ENCODE measurements around the gene LAMA5. TPM values are rescaled to one million over a fixed set of nuclear protein-coding genes. Genes with fewer than 3 reads are reported as not detected.

The LAMA5 gene
- total RNA-seq, 8 experiments from 2014 or later: 9.7 to 45.4 (median 24.9) TPM

DNA sequence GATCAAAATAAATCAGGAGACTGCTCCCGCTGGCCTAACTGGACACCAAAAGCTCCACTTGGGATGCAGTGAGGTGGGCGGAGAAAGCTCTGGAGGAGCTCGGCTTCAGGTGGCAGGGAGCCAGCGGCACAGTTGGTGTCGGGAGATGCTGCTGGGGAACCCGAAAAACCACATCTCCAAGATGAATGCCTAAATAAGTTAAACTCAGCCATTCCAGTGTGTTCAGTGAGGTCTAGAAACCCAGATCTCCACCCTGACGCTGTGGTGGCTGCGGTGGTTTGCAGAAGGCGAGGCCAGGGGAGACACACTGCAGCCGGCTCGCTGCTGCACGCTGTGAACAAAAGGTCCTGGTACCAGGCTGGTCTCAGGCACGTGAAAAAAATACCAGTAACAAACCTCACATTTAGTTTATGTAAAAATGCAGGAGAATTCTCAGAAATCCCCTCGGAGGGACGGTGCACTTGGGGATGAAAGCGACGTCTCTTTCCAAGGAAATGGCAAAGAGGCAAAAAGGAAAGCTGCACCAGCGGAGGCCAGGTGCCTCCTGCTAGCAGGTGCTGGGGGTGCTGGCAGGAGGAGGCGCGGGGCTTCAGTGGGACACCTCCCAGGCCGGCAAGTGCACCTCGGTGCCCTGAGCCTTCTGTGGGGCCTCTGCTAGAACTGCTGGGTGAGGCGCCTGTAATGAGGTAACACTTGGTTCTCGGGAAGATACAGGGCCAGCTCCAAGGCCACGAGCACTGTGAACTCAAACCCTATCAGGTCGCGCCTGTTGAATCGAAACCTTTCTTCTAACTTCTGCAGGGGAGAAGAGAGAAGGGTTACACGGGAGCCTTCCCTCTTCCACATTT is 23.4 kb upstream of the LAMA5 start:
- in situ Hi-C loops (cut with MboI; ENCODE audit: low pct_unique_long_range_greater_than_20kb in 2 of 9, low sequenced_read_pairs in 9 of 9, unreplicated experiment in 9 of 9): loop anchor here in 2 of 9 experiments (25.0 kb wide), 2 partner anchors 103 to 203 kb away; partner anchors contain the start of gene MTG2 (in 1 of the 2)
- H3K4me3 ChIP-seq: no peak overlapping the region
- H3K4me1 ChIP-seq (replicated peaks in 1 of 2): peaks cover 4 to 10% of the 10 kb centered on the region in 2 donors
- H3K27ac ChIP-seq: no peak overlapping the region
- no peak for ATAC-seq (replicated peaks in 6 of 8)
- WGBS, 10 experiments: 67 to 100% (median 86%) methylated on average over 2 to 22 of the region's 29 CpGs

DNA sequence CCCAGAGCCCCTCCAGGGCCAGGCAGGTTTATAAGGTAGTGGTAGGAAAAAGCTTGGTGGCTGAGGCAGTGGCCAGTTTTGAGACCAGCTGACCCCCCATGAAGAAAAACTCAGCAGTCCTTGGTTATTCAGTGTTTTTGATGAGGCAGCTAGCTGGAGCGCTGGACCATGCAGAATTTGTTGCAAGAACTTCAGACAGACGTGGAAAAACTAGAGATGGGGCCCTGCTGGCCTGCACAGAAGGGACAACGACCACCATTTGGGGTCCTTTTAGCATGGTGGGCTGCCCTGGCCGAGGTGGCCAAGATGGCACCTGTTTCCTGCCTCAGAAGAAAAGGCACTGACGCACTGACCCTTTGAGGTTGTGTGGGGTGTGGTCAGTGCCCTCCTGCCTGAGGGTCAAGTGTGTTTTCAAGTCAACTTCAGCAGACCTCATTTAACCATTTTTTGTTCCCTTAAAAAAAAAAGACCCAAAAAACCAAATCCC is 22.5 kb upstream of the LAMA5 start:
- Histone ChIP-seq H3K27ac (no peak overlapping the region), H3K4me3 (no peak overlapping the region), H3K4me1 (replicated peaks in 1 of 2) (peaks cover 9 to 15% of the 10 kb centered on the region in 2 donors)
- in situ Hi-C loops (cut with MboI; ENCODE audit: low pct_unique_long_range_greater_than_20kb in 2 of 9, low sequenced_read_pairs in 9 of 9, unreplicated experiment in 9 of 9): loop anchor here in 3 of 9 experiments (10.0 to 25.0 kb wide), 3 partner anchors 85 to 202 kb away; partner anchors contain the start of genes ADRM1 (in 1 of the 3) and MTG2 (in 1 of the 3)
- WGBS, 10 experiments: 49 to 100% (median 75%) methylated on average over 1 to 4 of the region's 5 CpGs; no CpG with 5 or more reads in 4 of the 10 experiments
- no peak for ATAC-seq (replicated peaks in 6 of 8)

GRCh38 chr20:62388839-62389600 is 21.9 kb upstream of the LAMA5 start:
- in situ Hi-C loops (cut with MboI; ENCODE audit: low pct_unique_long_range_greater_than_20kb in 2 of 9, low sequenced_read_pairs in 9 of 9, unreplicated experiment in 9 of 9): loop anchor here in 3 of 9 experiments (10.0 to 25.0 kb wide), 3 partner anchors 84 to 202 kb away; partner anchors contain the start of genes ADRM1 (in 1 of the 3) and MTG2 (in 1 of the 3)
- no peak for ATAC-seq (replicated peaks in 6 of 8)
- WGBS, 10 experiments: 20 to 100% (median 88%) methylated on average over 1 to 9 of the region's 11 CpGs; no CpG with 5 or more reads in 2 of the 10 experiments
- Histone ChIP-seq H3K4me3 (peak overlapping the region in 1 of 5 donors; percentile 79), H3K27ac (no peak overlapping the region), H3K4me1 (replicated peaks in 1 of 2) (peaks cover 9 to 15% of the 10 kb centered on the region in 2 donors)

GRCh38 chr20:62387933-62388635 is 21.0 kb upstream of the LAMA5 start:
- Histone ChIP-seq H3K4me1 (replicated peaks in 1 of 2) (peaks cover 9 to 15% of the 10 kb centered on the region in 2 donors), H3K4me3 (peak overlapping the region; percentile 79 to 97 (median 87)), H3K27ac (peak overlapping the region in 1 of 2 donors; percentile 91)
- ATAC-seq (replicated peaks in 6 of 8): no peak
- 18 to 100% (median 84%) methylated on average over 1 to 12 of the region's 20 CpGs for WGBS, 10 experiments
- in situ Hi-C loops (cut with MboI; ENCODE audit: low pct_unique_long_range_greater_than_20kb in 2 of 9, low sequenced_read_pairs in 9 of 9, unreplicated experiment in 9 of 9): loop anchor here in 3 of 9 experiments (10.0 to 25.0 kb wide), 3 partner anchors 83 to 201 kb away; partner anchors contain the start of genes ADRM1 (in 1 of the 3) and MTG2 (in 1 of the 3)

- Histone ChIP-seq H3K4me3 (peak overlapping the region; percentile 79 to 97 (median 87)), H3K27ac (peak overlapping the region; percentile 91 to 92), H3K4me1 (replicated peaks in 1 of 2) (peaks cover 11 to 15% of the 10 kb centered on the region in 2 donors)
- 0 to 25% (median 6%) methylated on average over 1 to 7 of the region's 47 CpGs; no CpG with 5 or more reads in 7 of the 10 experiments for WGBS, 10 experiments
- in situ Hi-C loops (cut with MboI; ENCODE audit: low pct_unique_long_range_greater_than_20kb in 2 of 9, low sequenced_read_pairs in 9 of 9, unreplicated experiment in 9 of 9): loop anchor here in 3 of 9 experiments (10.0 to 25.0 kb wide), 3 partner anchors 83 to 200 kb away; partner anchors contain the start of genes ADRM1 (in 1 of the 3) and MTG2 (in 1 of the 3)
- ATAC-seq (replicated peaks in 6 of 8): peak in 2 of 8 experiments; percentile 10 to 11
Measured at GRCh38 chr20:62387219-62387913, 20.3 kb upstream of the LAMA5 start.

DNA sequence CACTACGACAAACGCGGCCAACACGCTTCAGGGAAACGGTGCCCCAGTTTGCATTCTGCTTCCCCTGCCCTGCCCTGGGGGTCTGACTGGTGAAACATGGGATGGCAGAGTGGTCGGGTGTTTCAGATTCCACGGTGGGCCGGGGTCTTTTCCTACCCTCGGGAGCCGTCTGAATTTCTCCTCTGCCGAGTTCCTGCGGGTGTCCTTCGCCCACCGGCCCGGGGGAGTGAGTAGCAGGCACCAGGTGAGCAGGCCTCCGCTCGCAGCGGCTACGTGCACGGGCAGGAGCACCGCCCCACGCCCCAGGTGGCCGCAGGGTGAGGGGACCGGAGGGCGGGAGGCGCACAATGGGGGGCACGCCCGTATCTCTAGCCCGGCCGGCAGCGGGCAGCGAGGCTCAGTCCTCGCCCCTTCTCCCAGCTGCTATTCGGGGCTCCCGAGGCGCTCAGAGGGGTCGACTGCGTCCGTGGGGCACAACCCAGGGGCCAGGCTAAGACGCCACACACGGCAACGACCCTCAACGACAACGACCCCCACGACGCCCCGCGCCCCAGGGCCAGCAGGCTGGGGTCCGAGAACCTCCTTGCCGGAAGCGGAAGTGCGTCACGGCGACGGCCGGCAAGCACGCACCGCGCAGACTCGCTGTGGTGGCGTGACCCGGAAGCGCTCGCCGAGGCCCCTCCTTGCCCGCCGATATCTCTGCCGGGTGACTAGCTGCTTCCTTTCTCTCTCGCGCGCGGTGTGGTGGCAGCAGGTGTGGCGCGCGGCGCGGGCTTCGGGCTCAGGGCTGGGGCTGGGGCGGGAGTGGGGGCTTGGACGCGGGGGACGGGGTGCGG is 19.5 kb upstream of the LAMA5 start, which contains the start of gene RPS21:
Gene RPS21, plus strand, starts transcription at position 721 of the 836 bp plus-strand sequence. CDS start 236 bp downstream, outside the sequence.
- peak; percentile 75 to 89 (median 85) for ATAC-seq (replicated peaks in 6 of 8)
- Histone ChIP-seq H3K27ac (peak within 1 kb of the TSS; percentile 91 to 92), H3K4me1 (replicated peaks in 1 of 2) (peaks cover 11 to 15% of the 10 kb centered on the region in 2 donors), H3K4me3 (peak within 1 kb of the TSS; percentile 79 to 97 (median 87))
- in situ Hi-C loops (cut with MboI; ENCODE audit: low pct_unique_long_range_greater_than_20kb in 2 of 9, low sequenced_read_pairs in 9 of 9, unreplicated experiment in 9 of 9): loop anchor here in 3 of 9 experiments (10.0 to 25.0 kb wide), 3 partner anchors 82 to 199 kb away; partner anchors contain the start of genes ADRM1 (in 1 of the 3) and MTG2 (in 1 of the 3)
- WGBS, 10 experiments: 0% methylated on average over 1 to 14 of the region's 83 CpGs; no CpG with 5 or more reads in 5 of the 10 experiments

- ATAC-seq (replicated peaks in 6 of 8): peak; percentile 37 to 79 (median 72)
- Histone ChIP-seq H3K27ac (no peak overlapping the region), H3K4me3 (peak overlapping the region in 1 of 5 donors; percentile 15), H3K4me1 (replicated peaks in 1 of 2) (peaks cover 7% of the 10 kb centered on the region in 2 donors)
- WGBS, 10 experiments: 10 to 72% (median 71%) methylated on average over 2 to 9 of the region's 18 CpGs; no CpG with 5 or more reads in 5 of the 10 experiments
- in situ Hi-C loops (cut with MboI; ENCODE audit: low pct_unique_long_range_greater_than_20kb in 2 of 9, low sequenced_read_pairs in 9 of 9, unreplicated experiment in 9 of 9): loop anchor here in 3 of 9 experiments (10.0 to 25.0 kb wide), 3 partner anchors 78 to 195 kb away; partner anchors contain the start of genes ADRM1 (in 1 of the 3) and MTG2 (in 1 of the 3)
Measured at GRCh38 chr20:62382306-62383198, 15.4 kb upstream of the LAMA5 start.

- WGBS, 10 experiments: 67 to 100% (median 88%) methylated on average over 2 to 6 of the region's 6 CpGs; no CpG with 5 or more reads in 3 of the 10 experiments
- Histone ChIP-seq H3K4me3 (no peak overlapping the region), H3K27ac (no peak overlapping the region), H3K4me1 (replicated peaks in 1 of 2) (peaks cover 7% of the 10 kb centered on the region in 2 donors)
- no peak for ATAC-seq (replicated peaks in 6 of 8)
- in situ Hi-C loops (cut with MboI; ENCODE audit: low pct_unique_long_range_greater_than_20kb in 2 of 9, low sequenced_read_pairs in 9 of 9, unreplicated experiment in 9 of 9): loop anchor here in 3 of 9 experiments (10.0 to 25.0 kb wide), 3 partner anchors 77 to 195 kb away; partner anchors contain the start of genes ADRM1 (in 1 of the 3) and MTG2 (in 1 of the 3)
Measured at GRCh38 chr20:62381842-62382241, 14.7 kb upstream of the LAMA5 start.

- Histone ChIP-seq H3K4me1 (replicated peaks in 1 of 2) (peaks cover 8 to 11% of the 10 kb centered on the region in 2 donors), H3K27ac (no peak overlapping the region), H3K4me3 (no peak overlapping the region)
- in situ Hi-C loops (cut with MboI; ENCODE audit: low pct_unique_long_range_greater_than_20kb in 2 of 9, low sequenced_read_pairs in 9 of 9, unreplicated experiment in 9 of 9): loop anchor here in 3 of 9 experiments (10.0 to 25.0 kb wide), 3 partner anchors 76 to 194 kb away; partner anchors contain the start of genes ADRM1 (in 1 of the 3) and MTG2 (in 1 of the 3)
- ATAC-seq (replicated peaks in 6 of 8): peak in 3 of 8 experiments; percentile 21 to 25 (median 23)
- 80 to 100% (median 90%) methylated on average over 3 to 6 of the region's 16 CpGs; no CpG with 5 or more reads in 6 of the 10 experiments for WGBS, 10 experiments
Measured at GRCh38 chr20:62381202-62381797, 14.2 kb upstream of the LAMA5 start.
